Endothelial cell of umbilical vein (primary cell): ENCODE results near the gene RGS10. TPM values are rescaled to one million over a fixed set of nuclear protein-coding genes. Genes with fewer than 3 reads are reported as not detected.
"Not testable (repeated sequence)": the region's sequence is repeated elsewhere in the genome, so short reads cannot be mapped to it uniquely, and the experiment has no call there.

Experiments used
- BruUV-seq: library from RNA; stranded (reverse); fragments of 400-500 nt; replicated peaks from 2 replicates; lab custom pipeline; 2021; lab: Mats Ljungman, UMichigan
- CTCF ChIA-PET: fragments of 300-600, 350-600 bp; sonication (Branson Sonifier 250); formaldehyde crosslinking; loops from one replicate; lab custom pipeline; 2021; ENCODE audit warnings: antibody characterized with exemption, inconsistent platforms; lab: Charles Lee
- POLR2A ChIA-PET: fragments of 300-600, 350-600 bp; sonication (Branson Sonifier 250); formaldehyde crosslinking; loops from one replicate; lab custom pipeline; 2021; ENCODE audit warnings: antibody characterized with exemption, inconsistent platforms; lab: Charles Lee
- DNase-seq: peaks from one replicate; pipeline ENCODE4 v3.0.0-alpha.2; 2011; ENCODE audit warnings: low read depth, low spot score
- FAIRE-seq: peaks from 2 replicates; lab custom pipeline; 2011; peaks lifted over from hg19 to GRCh38; lab: Jason Lieb, UNC
- H2AFZ ChIP-seq: 2 replicates; pipeline ENCODE4 v1.6.0; 2012; ENCODE audit warnings: low read depth, low read length, control low read depth, inconsistent platforms
- H3K27ac ChIP-seq: 2 replicates; pipeline ENCODE4 v1.5.1; 2011; ENCODE audit warnings: low read depth, mild to moderate bottlenecking, control low read depth, low read length, moderate library complexity; ENCODE audit not compliant: insufficient read depth
- H3K27me3 ChIP-seq, 2 experiments: 2 replicates each; pipeline versions ENCODE4 v1.6.0 to v1.6.1; 2011; ENCODE audit warnings: low read length in 2 of 2, mixed read lengths in 1 of 2; ENCODE audit not compliant: control insufficient read depth in 2 of 2, insufficient read depth in 2 of 2
- H3K36me3 ChIP-seq, 2 experiments: 2 replicates in 1 of 2; 3 replicates in 1 of 2; pipeline ENCODE4 v1.5.1; 2011; ENCODE audit warnings: low read length in 2 of 2, mild to moderate bottlenecking in 1 of 2, moderate library complexity in 1 of 2; ENCODE audit not compliant: control insufficient read depth in 2 of 2, insufficient read depth in 2 of 2; ENCODE audit errors: extremely low read depth in 1 of 2
- H3K4me1 ChIP-seq: 3 replicates; pipeline ENCODE4 v1.5.1; 2011; ENCODE audit warnings: mild to moderate bottlenecking, low read length; ENCODE audit not compliant: control insufficient read depth, insufficient read depth; ENCODE audit errors: extremely low read depth
- H3K4me2 ChIP-seq: 2 replicates; pipeline ENCODE4 v1.6.1; 2011; ENCODE audit warnings: low read length, control low read depth, mixed read lengths; ENCODE audit not compliant: insufficient read depth
- H3K4me3 ChIP-seq, 3 experiments: fragments of 200-600 bp in 1 of 3; sonication (generic), shearing (Covaris generic) in 1 of 3; replicated peaks in 1 of 3; 2 replicates each; pipeline ENCODE4 v1.5.1; 2011 to 2016; ENCODE audit warnings: control low read depth in 3 of 3, low read length in 3 of 3, mild to moderate bottlenecking in 2 of 3, inconsistent platforms in 1 of 3, low read depth in 1 of 3, moderate library complexity in 1 of 3; ENCODE audit not compliant: insufficient read depth in 1 of 3
- H3K79me2 ChIP-seq: 2 replicates; pipeline ENCODE4 v1.6.0; 2012; ENCODE audit warnings: low read length, inconsistent platforms; ENCODE audit not compliant: control insufficient read depth, insufficient read depth
- H3K9ac ChIP-seq: replicated peaks from 2 replicates; pipeline ENCODE3; 2011; ENCODE audit warnings: low read length, control low read depth; ENCODE audit not compliant: insufficient read depth; ENCODE audit errors: extremely low read depth
- H3K9me1 ChIP-seq: replicated peaks from 3 replicates; pipeline ENCODE4 v1.6.0; 2011; ENCODE audit warnings: mild to moderate bottlenecking, low read length; ENCODE audit not compliant: control insufficient read depth, insufficient read depth; ENCODE audit errors: extremely low read depth
- H3K9me3 ChIP-seq: replicated peaks from 2 replicates; pipeline ENCODE4 v1.5.1; 2012; ENCODE audit warnings: low read length, inconsistent platforms; ENCODE audit not compliant: control insufficient read depth, insufficient read depth
- H4K20me1 ChIP-seq: replicated peaks from 2 replicates; pipeline ENCODE3; 2011; ENCODE audit warnings: mild to moderate bottlenecking, low read length; ENCODE audit not compliant: control insufficient read depth, insufficient read depth; ENCODE audit errors: extremely low read depth
- CTCF ChIP-seq, 2 donors: IDR thresholded peaks; 1 replicate in 1 of 2; 2 replicates in 1 of 2; pipeline ENCODE4 v1.5.1; 2011; ENCODE audit warnings: low read length in 2 of 2, mild to moderate bottlenecking in 2 of 2, moderate library complexity in 2 of 2, control low read depth in 1 of 2, inconsistent platforms in 1 of 2, low read depth in 1 of 2; ENCODE audit not compliant: insufficient read depth in 1 of 2; ENCODE audit errors: extremely low read depth in 1 of 2
- EZH2 ChIP-seq: IDR thresholded peaks from 2 replicates; pipeline ENCODE4 v1.6.1; 2012; ENCODE audit warnings: borderline replicate concordance, low read depth, mild to moderate bottlenecking, moderate library complexity, low read length, inconsistent platforms; ENCODE audit not compliant: severe bottlenecking
- FOS ChIP-seq: IDR thresholded peaks from 2 replicates; pipeline ENCODE4 v1.6.1; 2011; ENCODE audit warnings: mild to moderate bottlenecking, low read length, moderate library complexity, borderline replicate concordance; ENCODE audit not compliant: insufficient read depth
- GATA2 ChIP-seq: IDR thresholded peaks from 2 replicates; pipeline ENCODE4 v1.7.0; 2011; ENCODE audit warnings: low read depth, mild to moderate bottlenecking, moderate library complexity, mixed read lengths, low read length; ENCODE audit not compliant: insufficient read length, insufficient read depth
- JUN ChIP-seq: IDR thresholded peaks from 2 replicates; pipeline ENCODE4 v1.6.1; 2011; ENCODE audit warnings: borderline replicate concordance, low read depth; ENCODE audit not compliant: insufficient read length, insufficient read depth
- MYC ChIP-seq: IDR thresholded peaks from one replicate; pipeline ENCODE4 v1.6.1; 2011; ENCODE audit warnings: mild to moderate bottlenecking, low read depth, low read length
- POLR2A ChIP-seq: IDR thresholded peaks from 2 replicates; pipeline ENCODE4 v1.6.1; 2012; ENCODE audit warnings: low read depth, mild to moderate bottlenecking, control low read depth, low read length
- POLR2AphosphoS5 ChIP-seq: IDR thresholded peaks from 2 replicates; pipeline ENCODE4 v1.6.1; 2012; ENCODE audit warnings: low read depth, mild to moderate bottlenecking, control low read depth, low read length, moderate library complexity; ENCODE audit not compliant: insufficient read depth
- dilution Hi-C: fragments of 300-500 bp; cut with MboI; formaldehyde crosslinking; loops from one replicate; pipeline ENCODE4 v1.15.0; 2019; ENCODE audit warnings: low sequenced_read_pairs; ENCODE audit not compliant: extremely low pct_ligation_motif_present
- intact Hi-C: fragments of 100-400 bp; cut with micrococcal nuclease; formaldehyde crosslinking; loops from one replicate; pipeline ENCODE4 v1.10.0; 2022
- polyA plus RNA-seq, 4 experiments: library from polyadenylated mRNA; depleted of rRNA in 3 of 4; stranded (reverse) in 3 of 4; unstranded in 1 of 4; fragments of >200 nt; gene quantifications; 2 replicates each; pipeline versions ENCODE4 v1.2.1 to v1.2.3, GENCODE V29; 2011 to 2012; ENCODE audit warnings: missing spikeins in 1 of 4
- total RNA-seq: library from RNA; stranded (reverse); gene quantifications from 2 replicates; pipeline ENCODE4 v1.2.3, GENCODE V29; 2021
- TF ChIP-seq, protein P1 (sequence below): IDR thresholded peaks from 2 replicates; pipeline ENCODE4 v1.6.1; 2011; ENCODE audit not compliant: insufficient read depth, insufficient read length

Gene RGS10
- total and polyA plus RNA-seq, 2 donors (not counting 3 experiments of a cell fraction or from before 2014, with no cell fraction given) = 7.8 to 22.4 TPM

DNA sequence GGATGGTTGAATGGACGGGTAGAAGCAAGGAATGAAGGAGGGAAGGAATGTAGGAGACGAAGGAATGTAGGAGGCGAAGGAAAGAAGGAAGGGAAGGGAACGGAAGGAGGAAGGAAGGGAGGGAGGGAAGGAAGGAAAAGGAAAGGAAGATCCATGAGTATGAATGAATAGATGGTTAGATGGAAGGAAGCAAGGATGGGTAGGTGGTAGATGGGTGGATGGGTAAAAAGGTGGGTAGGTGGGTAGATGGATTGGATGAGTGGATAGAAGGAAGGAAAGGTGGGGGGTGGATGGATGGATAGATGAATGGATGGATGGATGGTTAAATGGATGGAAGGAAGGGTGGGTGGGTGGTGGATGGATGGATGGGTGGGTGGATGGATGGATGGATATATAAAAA is 77.4 kb downstream of the RGS10 start:
- Histone ChIP-seq H3K36me3 (no peaks in the 10 kb centered on the region), H3K4me3 (no peak overlapping the region), H3K9me3 (no peaks in the 10 kb centered on the region), H4K20me1 (no peaks in the 10 kb centered on the region), H3K9me1 (no peaks in the 10 kb centered on the region), H3K27me3 (peaks cover 6 to 11% of the 10 kb centered on the region in 2 experiments), H2AFZ (no peak overlapping the region), H3K27ac (no peak overlapping the region), H3K79me2 (no peaks in the 10 kb centered on the region), H3K4me1 (no peaks in the 10 kb centered on the region), H3K4me2 (no peak overlapping the region), H3K9ac (no peak overlapping the region)
- POLR2A ChIA-PET = no interaction called here
- TF ChIP-seq, protein P1, sequence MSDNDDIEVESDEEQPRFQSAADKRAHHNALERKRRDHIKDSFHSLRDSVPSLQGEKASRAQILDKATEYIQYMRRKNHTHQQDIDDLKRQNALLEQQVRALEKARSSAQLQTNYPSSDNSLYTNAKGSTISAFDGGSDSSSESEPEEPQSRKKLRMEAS = no peak
- TF ChIP-seq POLR2AphosphoS5 = no peak
- TF ChIP-seq JUN = no peak
- no peak for TF ChIP-seq POLR2A
- TF ChIP-seq CTCF (IDR thresholded peaks at IDR 0.05; ENCODE audit: extremely low read depth in 1 of 2, insufficient read depth in 1 of 2, low read depth in 1 of 2, low read length in 2 of 2) = no peak
- TF ChIP-seq FOS = no peak
- TF ChIP-seq EZH2 = no peak
- no peak for TF ChIP-seq GATA2
- no peak for TF ChIP-seq MYC
- no peak for DNase-seq
- intact Hi-C loops = no loop called here
- CTCF ChIA-PET = no interaction called here
- BruUV-seq = no TSS peak
- dilution Hi-C loops = no loop called here
- no peak for FAIRE-seq

- H3K4me3 ChIP-seq, H3K36me3 ChIP-seq, H3K4me2 ChIP-seq, DNase-seq, H4K20me1 ChIP-seq, BruUV-seq, H3K9me3 ChIP-seq, H3K9me1 ChIP-seq, dilution Hi-C loops, POLR2A ChIA-PET, CTCF ChIA-PET, H3K4me1 ChIP-seq, FAIRE-seq, intact Hi-C loops, H3K27me3 ChIP-seq, H3K9ac ChIP-seq, H3K27ac ChIP-seq, H3K79me2 ChIP-seq, H2AFZ ChIP-seq: not testable (repeated sequence)
Measured at GRCh38 chr10:119463195-119463594, 79.3 kb downstream of the RGS10 start.
